Forelimb muscle (tissue), 1 donor: ENCODE data around the gene BNIP3. TPM values are rescaled to one million over a fixed set of nuclear protein-coding genes. Genes with fewer than 3 reads are reported as not detected.
"Not testable (repeated sequence)": the region's sequence is repeated elsewhere in the genome, so short reads cannot be mapped to it uniquely, and the experiment has no call there.

Source experiments
- DNase-seq: peaks from one replicate; pipeline ENCODE4 v3.0.0-alpha.2; 2013; ENCODE audit warnings: low read depth
- polyA plus RNA-seq: library from polyadenylated mRNA; unstranded; fragments of 120-200 nt; gene quantifications from one replicate; pipeline ENCODE4 v1.2.1, GENCODE V29; 2013; ENCODE audit not compliant: insufficient read length

Gene BNIP3
- polyA plus RNA-seq, 1 donor = 39.7 TPM

DNA sequence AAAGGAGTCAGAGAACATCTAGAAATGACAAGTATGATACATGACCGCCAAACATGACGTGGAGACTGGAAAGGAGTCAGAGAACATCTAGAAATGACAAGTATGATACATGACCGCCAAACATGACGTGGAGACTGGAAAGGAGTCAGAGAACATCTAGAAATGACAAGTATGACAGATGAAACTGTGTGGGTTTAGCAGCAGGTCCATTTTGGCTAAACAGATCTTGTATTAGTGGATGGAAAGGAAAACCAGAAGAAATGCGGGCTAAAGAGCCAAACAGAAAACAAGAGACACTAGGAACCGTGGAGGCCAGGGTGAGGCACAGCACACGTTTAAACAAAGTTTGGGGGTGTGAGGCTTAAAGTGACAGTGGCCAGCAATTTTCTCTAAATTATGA lies 31.8 kb downstream of the BNIP3 start:
- DNase-seq = not testable (repeated sequence)

- no peak for DNase-seq
These were observed 32.5 kb downstream of the BNIP3 start for GRCh38 chr10:131949041-131949862.

- DNase-seq = no peak
These were observed 33.2 kb downstream of the BNIP3 start for GRCh38 chr10:131948501-131948900.

GRCh38 chr10:131947631-131948347 lies 33.9 kb downstream of the BNIP3 start:
- DNase-seq = no peak

GRCh38 chr10:131946880-131947279 lies 34.8 kb downstream of the BNIP3 start:
- DNase-seq = no peak

- DNase-seq = no peak
These were observed 35.4 kb downstream of the BNIP3 start for GRCh38 chr10:131946321-131946751.

GRCh38 chr10:131944976-131945695 lies 36.6 kb downstream of the BNIP3 start:
- DNase-seq = no peak

DNA sequence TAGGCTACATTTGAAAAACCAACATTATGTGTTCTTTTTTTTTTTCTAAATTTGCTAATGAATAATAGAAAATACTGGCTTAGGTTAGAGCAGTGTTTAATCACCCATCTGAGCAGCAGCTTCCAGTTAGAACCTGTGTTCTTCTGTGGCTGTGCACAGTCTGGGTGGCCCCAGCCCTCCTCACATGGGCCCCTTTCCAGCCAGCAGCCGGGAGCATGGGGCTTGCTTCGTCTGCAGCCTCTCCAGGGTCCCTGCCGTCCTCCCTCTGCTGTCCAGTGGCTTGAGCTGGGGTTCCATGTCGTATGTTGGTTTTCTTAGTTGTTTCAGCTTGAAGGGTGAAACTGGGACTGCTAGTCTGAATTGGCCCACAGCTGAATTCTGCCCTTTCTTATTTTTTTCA lies 37.3 kb downstream of the BNIP3 start:
- DNase-seq = no peak

DNA sequence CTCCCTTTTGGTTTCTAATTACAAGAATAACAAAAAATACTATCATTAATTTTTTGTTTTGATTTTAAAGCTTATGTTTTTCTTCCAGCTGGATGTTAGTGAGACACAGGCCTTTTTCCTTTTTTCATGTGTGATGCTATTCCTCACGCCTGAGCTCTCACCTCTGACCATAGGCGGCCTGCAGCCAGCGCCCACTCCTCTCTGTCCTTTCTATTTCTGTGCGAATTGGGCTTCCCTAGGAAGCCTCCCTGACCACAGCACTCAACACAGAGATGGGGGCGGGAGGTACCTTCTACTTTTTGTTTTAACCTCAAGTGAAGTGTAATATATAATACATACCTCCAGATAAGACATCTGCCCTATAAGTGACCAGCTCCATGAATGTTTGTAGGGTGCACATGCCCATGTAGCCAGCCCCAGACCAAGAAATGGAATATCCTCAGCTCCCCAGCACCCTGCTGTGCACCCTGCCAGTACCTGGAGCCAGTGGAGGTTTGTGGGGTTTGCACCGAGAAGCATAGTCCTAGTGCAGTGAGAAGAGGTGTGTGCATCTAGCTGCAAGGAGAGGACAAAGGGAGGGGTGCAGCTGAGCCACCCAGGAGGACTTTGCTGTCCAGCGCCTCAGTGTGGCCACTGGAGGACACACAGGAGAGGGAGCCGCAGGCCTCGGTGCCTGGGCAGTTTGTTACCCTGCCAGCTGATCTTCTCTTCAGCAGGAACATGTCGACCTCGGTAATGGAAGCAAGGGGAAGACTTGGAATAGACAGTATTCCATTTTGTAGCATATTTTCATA lies 38.5 kb downstream of the BNIP3 start:
- DNase-seq = no peak

DNA sequence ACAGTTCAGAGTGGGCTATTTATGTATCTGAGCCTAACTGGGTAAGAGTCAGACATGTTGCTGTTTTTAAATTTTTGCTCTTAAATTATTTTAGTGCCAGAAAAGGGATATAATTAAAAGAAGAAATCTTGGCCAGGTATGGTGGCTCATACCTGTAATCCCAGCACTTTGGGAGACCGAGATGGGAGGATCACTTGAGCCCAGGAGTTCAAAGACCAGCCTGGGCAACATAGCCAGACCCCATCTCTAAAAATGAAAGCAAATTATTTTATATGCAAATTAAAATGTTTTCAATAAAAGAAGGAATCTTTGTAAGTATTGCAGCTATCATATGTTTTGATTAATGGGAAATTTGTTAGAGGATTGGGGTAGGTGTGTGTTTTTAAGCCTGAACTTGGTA lies 39.3 kb downstream of the BNIP3 start:
- no peak for DNase-seq

- no peak for DNase-seq
These were observed 43.0 kb downstream of the BNIP3 start for GRCh38 chr10:131938681-131939080.

GRCh38 chr10:131937836-131938235 lies 43.9 kb downstream of the BNIP3 start:
- no peak for DNase-seq

GRCh38 chr10:131936736-131937135 lies 45.0 kb downstream of the BNIP3 start:
- no peak for DNase-seq

GRCh38 chr10:131936294-131936693 lies 45.4 kb downstream of the BNIP3 start:
- no peak for DNase-seq

- DNase-seq = no peak
These were observed 46.5 kb downstream of the BNIP3 start for GRCh38 chr10:131935260-131935659.

DNA sequence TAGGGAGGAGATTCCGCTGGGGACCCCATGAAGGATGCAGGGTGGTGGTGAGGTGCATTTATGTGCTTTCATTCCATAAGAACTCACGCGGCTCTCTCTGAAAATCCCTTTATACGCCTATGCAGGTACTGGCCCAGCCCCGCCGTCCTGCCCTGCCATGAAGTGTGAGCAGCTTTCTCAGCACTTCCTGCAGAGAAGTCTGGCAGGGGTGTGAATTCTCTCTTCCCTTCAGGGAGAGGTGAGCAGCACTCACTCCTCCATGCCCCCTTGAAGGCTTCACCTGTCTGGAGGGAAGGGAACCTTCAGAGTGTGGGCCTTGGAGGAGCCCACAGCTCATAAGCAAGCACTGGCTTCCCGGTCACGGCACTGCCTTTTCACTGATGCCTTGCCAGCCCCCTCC lies 47.0 kb downstream of the BNIP3 start:
- DNase-seq = no peak

DNA sequence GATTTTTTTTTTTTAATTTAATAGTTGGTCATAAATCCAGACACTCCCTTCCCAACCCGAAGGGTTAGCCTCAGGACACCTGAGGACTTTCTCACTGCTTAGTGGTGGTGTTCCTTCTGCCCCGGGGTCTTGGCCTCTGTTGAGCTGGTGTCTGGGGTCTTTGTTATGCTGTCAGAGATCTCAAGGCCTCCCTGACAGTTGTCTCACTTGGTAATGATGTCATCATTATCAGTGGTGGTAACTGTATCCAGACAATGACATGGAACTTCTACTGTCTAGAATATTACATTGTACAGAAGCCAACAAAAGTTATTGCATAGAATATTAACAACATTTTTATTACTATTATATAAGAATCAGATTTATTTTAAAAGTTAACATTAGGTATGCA lies 48.0 kb downstream of the BNIP3 start:
- no peak for DNase-seq

DNA sequence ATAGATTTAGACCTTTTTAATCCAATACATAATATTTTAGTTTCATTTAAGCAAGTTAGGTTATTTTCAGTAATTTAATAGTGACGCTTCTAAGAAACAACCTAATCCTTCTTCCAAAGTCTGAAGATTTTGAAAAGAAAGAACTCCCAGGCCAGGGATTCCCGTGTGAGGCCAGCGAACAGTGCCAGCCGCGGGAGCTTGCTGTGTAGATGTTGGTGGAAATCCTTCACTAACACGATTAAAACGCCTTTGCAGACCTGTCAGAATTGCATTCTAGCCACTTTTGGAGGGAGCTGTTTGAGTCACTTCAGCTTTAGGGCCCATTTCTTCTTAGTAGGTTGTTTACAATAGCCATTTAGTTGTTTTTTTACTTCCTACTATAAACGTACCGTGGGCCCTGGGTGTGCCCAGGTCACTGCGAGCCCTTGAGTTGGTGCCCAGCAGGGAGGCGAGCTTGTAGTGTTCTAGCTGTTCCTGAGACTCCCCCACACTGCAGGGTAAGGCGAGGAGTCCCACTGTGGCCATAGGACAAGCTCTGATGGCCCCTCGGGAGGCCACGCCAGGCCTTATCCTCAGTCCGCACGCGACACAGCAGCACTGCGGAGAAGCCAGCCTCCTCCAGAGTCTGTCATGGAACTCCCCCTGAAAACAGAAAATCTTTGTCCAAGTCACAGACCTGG lies 48.6 kb downstream of the BNIP3 start:
- DNase-seq = no peak

DNA sequence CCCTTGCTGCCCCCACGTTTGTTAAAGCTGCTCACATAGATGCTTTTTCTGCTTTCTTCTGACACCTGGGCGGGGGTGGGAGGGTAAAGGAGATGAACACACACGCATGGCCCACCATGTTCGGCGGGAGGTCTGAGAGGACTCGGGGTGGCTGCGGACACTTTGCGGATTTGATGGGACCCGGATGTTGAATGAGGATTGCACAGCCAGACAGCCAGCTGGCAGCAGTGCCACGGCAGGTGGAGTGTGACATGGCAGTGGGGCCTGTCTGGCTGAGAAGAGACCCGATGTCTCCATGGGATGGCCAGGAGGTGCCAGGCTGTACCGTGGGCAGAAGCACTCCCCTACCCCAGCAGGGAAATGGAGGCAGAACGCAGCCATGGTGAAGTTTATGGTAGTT lies 49.7 kb downstream of the BNIP3 start:
- DNase-seq = no peak

GRCh38 chr10:131930586-131931330 lies 51.0 kb downstream of the BNIP3 start:
- DNase-seq = no peak
